Activated T-cell treated with anti-CD3 and anti-CD28 coated beads for 1 hour (primary cell): ENCODE measurements around the gene ANKLE2.
"Not testable (repeated sequence)": the region's sequence is repeated elsewhere in the genome, so short reads cannot be mapped to it uniquely, and the experiment has no call there.

Source experiments
- DNase-seq: peaks from one replicate; pipeline ENCODE4 v3.0.0-alpha.2; 2020; ENCODE audit warnings: low read depth

The ANKLE2 gene

DNA sequence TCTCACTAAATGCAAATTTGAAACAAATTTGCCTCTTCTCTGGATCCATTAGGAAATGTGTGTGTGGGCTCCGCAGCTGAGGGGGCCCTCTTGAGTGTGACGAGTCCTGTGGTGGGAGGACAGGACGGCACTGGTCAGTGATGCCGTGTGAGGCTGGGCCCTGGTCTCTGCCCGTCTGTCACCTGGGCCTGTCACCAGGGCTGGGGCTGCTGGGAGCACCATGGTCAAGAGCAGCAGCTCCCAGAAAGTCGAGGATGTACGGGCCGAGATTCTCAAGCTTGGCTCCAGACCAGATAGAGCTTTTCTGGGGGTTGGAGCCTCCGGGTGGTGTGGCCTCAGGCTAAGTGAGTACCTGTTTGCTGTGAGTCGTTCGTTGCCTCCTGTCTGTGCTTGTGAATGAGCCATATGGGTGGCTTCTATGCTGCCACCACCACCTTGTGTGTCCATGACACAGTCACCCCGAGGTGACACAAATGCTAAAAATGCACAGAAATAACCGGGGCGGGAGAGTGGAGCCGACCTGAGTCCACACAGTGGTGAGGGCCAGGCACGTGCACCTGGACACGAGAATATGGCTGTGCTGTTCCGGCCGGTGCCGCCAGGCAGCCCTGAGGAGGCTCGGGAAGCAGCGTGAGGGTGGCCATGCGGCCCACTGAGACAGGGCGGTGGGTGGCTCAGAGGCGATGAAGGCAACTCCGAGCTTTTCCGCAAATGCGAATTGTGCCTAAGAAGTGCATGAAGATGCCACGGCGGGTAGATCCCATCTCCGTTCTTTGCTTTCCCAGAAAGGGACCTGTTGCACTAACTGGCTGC is 42.3 kb downstream of the ANKLE2 start:
- no peak for DNase-seq

DNA sequence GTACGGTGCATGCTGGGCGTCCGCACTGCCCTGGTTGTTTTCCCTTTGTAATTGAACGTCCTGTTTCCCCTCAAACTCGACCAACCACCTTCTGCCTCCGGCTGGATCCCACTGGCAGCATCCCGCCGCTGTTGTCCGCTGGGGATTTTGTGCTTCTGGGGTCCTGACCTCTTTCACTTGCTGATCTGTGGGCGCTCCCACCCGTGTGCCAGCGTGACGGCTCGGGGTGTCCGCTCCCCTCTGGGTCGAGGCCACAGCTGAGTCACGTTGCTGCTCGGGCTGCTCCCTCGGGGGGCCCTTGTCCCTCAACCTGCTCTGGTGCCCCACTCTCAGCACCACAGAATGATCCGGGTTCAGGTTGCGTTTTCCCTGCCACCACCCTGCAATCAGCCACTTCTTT is 43.0 kb downstream of the ANKLE2 start:
- DNase-seq = no peak

DNA sequence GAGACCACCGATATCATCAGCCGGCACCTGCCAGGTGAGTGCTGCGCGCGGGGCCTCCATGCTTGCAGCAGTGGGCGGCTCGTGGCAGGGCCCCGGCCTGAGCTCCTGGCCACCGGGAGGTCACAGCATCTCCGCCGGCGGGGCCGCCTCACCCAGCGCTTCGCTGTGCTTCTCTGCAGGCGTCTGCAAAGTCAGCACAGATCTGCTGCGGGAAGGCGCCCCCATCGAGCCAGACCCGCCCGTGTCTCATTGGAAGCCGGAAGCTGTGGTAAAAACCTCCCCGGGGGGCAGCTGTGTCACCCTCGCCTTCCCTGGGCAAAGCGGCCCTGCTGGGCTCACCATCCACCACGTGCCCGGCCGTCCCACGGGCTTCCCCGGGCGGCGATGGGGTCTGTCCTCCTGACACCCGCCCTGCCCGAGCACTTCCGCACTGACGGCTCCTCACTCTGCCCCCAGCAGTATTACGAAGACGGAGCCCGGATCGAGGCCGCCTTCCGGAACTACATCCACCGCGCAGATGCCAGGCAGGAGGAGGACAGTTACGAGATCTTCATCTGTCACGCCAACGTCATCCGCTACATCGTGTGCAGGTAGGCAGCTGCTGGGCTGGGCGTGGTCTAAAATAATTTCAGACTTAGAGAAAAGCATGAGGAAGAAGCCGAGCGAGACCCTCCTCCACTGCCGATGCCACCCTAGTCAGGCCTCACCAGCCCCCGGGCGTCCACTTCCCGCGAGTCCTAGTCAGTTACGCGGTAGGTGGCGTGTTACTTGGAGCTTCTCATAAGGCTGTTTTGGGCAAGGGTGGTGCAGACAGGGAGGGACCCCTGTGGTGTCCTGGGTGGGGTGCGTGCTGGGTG is 43.9 kb downstream of the ANKLE2 start:
- DNase-seq = no peak

DNA sequence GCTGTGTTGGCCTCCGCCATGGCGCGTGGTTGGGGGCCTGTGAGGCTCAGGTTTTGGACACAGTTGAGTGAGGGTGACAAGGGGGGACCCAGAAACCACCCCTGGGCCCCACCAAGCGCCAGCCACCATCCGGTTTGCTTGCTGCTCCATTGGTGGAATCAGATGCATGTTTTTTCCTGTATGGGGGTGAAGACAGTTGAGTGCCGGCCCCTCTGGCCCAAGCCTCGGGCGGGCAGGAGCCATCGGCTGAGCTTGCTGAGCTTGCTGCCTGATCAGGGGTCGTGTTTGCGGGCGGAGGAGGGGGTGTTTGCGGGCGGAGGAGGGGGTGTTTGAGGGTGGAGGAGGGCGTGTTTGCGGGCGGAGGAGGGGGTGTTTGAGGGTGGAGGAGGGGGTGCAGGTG is 44.6 kb downstream of the ANKLE2 start:
- no peak for DNase-seq

DNA sequence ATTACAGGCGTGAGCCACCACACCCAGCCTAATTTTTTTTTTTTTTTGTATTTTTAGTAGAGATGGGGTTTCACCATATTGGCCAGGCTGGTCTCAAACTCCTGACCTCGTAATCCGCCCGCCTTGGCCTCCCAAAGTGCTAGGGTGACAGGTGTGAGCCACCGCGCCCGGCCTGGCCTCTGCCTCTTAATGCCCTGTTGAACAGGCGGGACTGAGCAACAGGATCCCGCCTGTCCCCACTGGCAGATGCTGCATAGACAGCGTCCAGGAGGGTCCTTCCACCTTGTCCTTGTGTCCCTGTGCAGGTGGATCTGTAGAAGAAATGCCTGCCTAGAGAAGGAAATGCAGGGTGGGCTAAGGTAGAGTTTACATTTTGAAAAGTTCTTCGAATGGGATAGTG is 45.3 kb downstream of the ANKLE2 start:
- no peak for DNase-seq

DNA sequence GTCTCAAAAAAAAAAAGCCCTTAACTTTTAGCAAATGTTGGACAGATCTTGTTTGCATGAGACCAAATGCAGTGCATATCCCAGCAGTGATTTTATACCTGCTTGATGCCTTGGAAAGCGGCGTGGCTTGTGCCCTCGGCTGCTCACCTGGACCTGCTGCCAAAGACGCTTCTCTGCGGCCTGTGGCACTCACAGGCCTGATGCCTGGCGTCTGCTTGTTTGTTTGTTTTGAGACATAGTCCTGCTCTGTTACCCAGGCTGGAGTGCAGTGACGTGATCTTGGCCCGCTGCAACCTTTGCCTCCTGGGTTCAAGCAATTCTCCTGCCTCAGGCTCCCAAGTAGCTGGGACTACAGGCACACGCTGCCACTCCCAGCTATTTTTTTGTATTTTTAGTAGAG is 45.8 kb downstream of the ANKLE2 start:
- no peak for DNase-seq

DNA sequence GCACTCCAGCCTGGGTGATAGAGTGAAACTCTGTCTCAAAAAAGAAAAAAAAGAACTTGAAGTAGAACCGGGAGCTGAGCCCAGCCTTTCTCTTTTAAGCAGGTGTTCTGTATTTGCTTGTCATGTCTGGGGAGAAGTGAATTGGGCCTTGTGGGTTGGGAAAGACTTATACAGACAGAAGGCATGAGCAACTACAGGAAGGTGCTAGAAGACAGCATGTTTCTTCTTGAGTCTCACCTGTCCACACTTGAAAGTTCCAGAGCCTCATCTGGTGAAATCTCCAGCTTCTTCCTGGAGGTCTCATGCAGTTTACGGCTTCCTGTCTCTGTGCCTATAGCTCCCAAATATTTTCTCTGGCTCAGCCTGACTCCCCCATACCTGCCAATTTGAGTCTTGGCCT is 48.5 kb downstream of the ANKLE2 start:
- no peak for DNase-seq

DNA sequence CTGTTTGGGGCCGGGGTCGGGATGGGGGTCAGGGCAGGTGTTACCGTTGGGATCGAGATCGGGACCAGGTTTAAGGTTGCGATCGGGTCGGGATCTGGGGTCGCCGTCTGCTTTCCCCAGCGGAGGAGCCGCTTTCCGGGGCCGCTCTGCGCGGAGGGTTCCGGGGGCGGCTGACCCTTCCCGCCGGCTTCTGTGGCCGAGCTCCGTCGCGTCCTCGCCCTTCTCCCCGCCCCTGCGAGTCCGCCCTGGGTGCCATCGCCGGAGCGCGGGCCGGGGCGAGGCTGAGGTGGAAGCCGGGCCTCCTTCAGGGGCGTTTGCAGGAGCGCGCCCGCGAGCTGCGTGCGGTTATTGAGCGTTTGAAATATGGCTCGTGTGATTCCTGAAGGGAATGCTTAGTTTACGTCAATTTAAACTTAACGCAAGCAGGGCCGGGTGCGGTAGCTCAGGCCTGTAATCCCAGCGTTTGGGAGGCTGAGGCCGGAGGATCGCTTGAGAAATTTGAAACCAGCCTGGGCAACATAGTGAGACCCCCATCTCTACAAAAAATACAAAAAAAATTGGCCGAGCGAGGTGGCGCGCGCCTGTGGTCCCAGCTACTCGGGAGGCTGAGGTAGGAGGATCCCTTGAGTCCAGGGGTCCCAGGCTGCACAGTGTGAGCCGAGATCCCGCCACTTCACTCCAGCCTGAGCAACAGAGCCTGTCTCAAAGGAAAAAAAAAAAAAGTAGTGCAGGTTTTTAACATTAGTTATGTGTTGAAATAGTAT is 50.4 kb downstream of the ANKLE2 start:
- DNase-seq = no peak

DNA sequence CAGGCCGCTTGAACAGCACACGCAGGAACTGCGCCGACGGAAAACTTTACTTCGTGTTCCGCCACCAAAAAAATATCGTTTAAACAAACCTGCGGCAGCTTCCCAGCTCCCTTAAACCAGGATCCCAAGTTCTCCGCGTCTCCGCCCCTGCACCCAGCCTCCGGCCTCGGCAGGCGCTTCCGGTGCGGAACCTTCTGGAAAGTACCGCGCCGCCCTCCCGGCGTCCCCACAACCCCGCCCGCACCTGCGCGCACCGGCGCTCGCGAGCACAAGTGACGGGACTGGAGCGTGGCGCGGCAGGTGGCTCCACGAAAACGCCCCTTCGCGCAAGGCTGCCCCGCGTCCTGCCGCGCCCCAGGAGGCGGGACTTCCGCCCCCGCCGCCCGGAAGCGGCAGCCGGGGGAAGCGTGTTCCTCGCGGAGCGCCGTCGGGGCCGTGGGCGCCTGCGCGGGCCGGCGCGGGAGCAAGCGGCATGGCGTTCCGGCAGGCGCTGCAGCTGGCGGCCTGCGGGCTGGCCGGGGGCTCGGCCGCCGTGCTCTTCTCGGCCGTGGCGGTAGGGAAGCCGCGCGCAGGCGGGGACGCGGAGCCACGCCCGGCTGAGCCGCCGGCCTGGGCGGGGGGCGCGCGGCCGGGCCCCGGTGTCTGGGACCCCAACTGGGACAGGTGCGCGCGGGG is 51.1 kb downstream of the ANKLE2 start, which contains the start of gene PGAM5:
Gene PGAM5 (plus strand): TSS at position 438 of the 675 bp plus-strand sequence. CDS start 35 bp downstream, at position 473.
- DNase-seq = peak; percentile 85

DNA sequence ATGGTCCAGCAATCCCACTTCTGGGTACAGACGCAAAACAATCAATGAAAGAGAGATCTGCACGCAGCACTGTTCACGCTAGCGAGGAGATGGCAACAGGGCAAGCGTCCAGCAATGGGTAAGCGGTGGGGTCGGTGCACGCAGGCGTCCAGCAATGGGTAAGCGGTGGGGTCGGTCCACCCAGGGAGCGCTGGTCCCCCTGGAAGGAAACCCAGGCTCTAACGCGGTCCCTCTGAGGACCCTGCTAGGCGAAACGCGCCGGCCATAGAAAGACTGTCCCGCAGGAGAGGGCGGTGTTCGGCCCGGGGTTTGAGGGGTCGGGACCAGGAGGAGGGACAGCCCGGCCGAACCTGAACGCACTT is 51.6 kb downstream of the ANKLE2 start:
- DNase-seq = no peak

DNA sequence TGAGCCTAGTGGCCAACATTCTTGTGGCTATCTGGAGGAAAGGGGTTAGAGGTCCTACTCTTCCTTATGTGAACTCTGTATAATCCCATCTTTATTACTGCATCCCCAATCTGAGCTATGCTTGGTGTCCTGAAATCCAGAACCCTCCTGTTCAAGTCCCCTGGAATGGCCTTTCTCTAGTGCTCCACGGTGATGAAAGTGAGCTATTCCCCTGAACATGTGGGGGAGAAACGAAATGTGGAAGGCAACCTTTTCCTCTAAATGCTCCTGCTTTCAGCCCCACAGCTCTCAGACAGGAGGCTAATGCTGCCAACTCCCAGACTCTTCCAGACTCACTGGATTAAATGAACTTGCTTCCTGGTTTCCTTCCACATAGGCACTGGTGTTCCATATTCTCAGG is 53.5 kb downstream of the ANKLE2 start:
- no peak for DNase-seq

DNA sequence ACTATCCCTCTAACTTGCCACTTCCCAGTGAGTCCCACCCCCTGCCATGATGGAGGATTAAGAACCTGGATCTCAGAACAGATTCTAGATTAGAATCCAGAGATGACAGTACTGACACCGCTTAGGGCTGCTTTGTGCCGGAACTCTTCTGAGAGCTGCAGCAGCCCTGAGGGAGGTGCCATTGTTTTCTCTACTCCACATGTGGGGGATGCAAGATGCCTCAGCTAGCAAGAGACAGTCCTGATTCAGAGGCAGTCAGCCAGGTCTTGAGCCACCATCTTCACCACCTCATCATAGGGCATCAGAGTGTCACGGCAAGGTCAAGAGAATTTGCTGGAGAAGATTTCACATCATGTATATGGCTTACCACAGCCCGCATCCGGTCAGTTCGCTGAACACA is 54.4 kb downstream of the ANKLE2 start:
- DNase-seq = no peak

DNA sequence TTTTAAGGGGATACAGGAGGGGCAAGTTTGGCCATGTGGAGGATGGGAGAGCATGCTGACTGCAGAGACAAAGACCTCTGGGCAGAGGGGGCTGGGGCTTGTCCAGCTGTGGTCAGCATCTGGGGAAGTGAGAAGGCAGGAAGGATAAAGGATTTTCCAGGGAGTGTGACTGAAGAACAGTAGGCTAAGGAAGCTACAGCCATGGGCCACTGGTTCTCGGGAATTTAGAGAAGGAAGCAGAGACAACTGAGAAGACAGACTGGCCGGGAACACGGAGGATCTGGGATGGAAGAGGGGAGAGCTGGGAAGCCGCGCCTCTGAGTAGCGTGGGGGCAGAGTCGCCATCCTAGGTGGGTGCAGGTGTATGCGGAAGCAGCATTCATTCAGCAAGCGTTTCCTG is 58.0 kb downstream of the ANKLE2 start:
- no peak for DNase-seq

DNA sequence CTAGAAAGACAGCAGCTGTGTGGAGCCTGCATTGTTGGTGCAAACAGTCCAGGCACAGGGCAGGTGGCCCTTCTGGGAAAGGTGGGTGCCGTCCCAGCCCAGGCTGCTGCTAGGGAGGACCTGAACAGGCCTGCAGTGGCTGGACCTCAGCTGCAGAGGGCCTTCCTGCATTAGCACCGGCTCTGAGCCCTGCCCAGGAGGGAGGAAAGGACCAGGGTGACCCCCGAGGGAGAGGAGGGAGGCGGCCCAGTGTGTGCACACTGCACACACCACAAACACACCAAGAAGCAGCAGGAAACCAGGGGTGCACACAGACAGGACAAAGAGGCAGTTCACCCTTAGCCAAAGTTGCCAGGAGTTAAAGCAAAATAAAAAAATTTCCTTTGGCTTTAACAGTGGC is 59.0 kb downstream of the ANKLE2 start:
- DNase-seq = no peak

DNA sequence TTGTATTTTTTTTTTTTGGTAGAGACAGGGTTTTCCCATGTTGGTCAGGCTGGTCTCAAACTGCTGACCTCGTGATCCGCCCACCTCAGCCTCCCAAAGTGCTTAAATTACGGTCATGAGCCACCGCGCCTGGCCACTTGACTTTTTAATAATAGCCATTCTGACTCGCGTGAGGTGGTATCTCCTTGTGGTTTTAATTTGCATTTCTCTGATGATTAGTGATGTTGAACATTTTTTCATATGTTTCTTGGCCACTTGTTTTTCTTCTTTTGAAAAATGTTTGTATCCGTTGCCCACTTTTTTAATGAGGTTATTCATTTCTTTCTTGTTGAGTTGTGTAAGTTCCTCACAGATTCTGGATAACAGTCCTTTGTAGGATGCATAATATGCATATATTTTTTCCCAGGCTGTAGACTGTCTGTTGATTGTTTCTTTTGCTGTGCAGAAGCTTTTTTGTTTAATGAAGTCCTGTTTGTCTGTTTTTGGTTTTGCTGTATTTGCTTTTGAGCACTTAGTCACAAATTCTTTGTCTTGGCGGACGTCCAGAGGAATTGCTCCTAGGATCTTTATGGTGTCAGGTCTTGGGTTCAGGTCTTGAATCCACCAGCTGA is 61.3 kb downstream of the ANKLE2 start:
- DNase-seq = no peak

DNA sequence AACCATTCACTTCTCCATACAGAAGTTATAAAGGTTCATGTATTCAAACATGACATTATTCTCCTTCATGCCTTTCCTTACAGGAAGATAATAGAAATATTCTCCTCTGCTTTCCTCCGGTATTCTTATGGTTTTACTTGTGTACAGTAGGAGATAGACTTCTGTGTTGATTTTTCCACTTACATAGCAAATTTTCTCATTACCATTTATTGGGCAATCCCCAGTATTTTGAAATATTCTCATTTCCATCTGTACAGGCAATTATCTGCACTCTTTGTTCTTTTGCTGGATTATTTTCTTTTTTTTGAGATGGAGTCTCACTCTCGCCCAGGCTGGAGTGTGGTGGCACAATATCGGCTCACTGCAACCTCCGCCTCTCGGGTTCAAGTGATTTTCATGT is 63.3 kb downstream of the ANKLE2 start:
- DNase-seq = no peak

DNA sequence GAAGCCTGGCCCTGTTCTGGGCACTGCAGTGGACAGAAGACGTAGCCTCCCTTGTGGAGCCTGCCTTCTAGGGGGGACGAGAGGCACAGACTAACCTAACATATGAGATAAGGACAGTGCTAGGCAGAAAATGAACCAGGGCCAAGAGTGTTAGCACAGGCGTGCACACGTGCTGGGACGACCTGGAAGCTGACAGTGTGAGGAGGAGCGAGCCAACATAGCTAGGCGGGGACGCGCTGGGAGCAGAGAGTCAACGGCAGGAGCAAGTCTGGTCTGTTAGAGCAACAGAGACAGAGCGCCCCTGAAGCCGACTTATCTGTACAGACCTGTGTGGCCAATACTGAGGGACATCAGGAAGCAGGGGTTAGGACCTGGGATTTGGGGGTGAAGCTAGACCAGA is 66.2 kb downstream of the ANKLE2 start:
- DNase-seq = no peak

DNA sequence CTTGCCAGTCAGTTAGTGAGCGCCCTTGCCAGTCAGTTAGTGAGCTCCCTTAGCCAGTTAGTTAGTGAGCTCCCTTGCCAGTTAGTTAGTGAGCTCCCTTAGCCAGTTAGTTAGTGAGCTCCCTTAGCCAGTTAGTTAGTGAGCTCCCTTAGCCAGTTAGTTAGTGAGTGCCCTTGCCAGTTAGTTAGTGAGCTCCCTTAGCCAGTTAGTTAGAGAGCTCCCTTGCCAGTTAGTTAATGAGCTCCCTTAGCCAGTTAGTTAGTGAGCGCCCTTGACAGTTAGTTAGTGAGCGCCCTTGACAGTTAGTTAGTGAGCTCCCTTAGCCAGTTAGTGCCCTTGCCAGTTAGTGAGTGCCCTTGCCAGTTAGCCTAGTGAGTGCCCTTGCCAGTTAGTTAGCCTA is 66.7 kb downstream of the ANKLE2 start:
- DNase-seq = not testable (repeated sequence)

DNA sequence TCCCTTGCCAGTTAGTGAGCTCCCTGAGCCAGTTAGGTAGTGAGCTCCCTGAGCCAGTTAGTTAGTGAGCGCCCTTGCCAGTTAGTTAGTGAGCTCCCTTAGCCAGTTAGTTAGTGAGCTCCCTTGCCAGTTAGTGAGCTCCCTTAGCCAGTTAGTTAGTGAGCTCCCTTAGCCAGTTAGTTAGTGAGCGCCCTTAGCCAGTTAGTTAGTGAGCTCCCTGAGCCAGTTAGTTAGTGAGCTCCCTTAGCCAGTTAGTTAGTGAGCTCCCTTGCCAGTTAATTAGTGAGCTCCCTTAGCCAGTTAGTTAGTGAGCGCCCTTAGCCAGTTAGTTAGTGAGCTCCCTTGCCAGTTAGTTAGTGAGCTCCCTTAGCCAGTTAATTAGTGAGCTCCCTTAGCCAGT is 69.6 kb downstream of the ANKLE2 start:
- not testable (repeated sequence) for DNase-seq

DNA sequence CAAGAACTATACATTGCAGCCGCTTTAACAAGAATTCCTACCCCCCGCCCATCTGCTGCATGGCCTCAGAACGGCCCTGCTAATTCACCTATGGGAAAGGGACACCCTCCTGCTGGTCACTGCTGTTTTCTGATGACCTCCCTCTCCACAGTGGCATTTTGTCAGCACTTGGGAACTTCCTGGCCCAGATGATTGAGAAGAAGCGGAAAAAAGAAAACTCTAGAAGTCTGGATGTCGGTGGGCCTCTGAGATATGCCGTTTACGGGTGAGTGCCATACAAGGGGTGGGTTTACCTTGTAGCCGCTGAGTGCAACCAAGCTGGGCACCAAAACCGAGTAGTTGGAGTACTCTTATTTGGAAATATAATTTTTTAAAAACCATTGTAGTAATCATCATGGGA is 71.5 kb downstream of the ANKLE2 start:
- DNase-seq = no peak

DNA sequence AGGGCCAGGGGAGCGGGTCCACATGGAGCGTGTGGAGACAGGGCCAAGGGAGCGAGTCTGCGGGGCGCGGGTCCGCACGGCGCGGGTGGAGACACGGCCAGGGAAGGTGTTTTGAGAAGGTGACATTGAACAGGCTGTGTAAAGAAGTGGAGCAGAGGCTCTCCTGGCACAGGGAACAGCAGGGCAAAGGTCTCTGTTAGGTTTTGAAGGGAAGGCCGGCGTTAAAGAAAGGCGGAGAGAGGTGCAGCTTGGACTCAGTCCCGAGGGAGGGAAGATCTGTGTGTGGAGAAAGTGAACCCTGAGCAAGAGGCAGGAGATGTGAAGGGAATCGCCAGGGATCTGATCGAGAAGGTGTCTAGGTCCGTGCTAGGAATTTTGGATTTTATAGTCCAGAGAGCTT is 72.4 kb downstream of the ANKLE2 start:
- DNase-seq = no peak
